Measurements from ENCODE around the gene FAM161B.

DNA sequence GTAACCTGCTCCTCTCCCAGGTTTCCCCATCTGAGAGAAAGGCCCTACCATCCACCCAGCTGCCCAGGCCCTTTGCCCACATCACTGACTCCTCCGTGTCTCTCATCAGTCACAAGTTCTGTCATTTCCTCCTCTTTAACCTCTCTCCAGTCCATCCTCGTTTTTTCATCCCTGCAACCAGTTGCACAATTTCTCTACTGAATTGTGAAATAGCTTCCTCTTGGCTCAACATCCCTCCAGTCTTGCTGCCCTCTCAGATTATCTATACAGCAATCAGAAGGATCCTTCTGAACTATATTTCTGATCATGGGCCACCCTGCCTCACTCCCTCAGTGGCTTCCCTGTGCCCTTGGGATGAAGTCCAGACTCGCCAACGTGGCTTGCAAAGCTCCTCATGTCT is 6.8 kb downstream of the FAM161B start:
- TF ChIP-seq, protein P1, sequence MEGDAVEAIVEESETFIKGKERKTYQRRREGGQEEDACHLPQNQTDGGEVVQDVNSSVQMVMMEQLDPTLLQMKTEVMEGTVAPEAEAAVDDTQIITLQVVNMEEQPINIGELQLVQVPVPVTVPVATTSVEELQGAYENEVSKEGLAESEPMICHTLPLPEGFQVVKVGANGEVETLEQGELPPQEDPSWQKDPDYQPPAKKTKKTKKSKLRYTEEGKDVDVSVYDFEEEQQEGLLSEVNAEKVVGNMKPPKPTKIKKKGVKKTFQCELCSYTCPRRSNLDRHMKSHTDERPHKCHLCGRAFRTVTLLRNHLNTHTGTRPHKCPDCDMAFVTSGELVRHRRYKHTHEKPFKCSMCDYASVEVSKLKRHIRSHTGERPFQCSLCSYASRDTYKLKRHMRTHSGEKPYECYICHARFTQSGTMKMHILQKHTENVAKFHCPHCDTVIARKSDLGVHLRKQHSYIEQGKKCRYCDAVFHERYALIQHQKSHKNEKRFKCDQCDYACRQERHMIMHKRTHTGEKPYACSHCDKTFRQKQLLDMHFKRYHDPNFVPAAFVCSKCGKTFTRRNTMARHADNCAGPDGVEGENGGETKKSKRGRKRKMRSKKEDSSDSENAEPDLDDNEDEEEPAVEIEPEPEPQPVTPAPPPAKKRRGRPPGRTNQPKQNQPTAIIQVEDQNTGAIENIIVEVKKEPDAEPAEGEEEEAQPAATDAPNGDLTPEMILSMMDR (IDR thresholded peaks at IDR 0.05; ENCODE audit: insufficient read depth, low read length) = no peak
- TF ChIP-seq POLR2AphosphoS5 (IDR thresholded peaks at IDR 0.05; ENCODE audit: low read depth) (no peak), GABPA (IDR thresholded peaks at IDR 0.05; ENCODE audit: low read depth) (no peak)
- TF ChIP-seq, protein P2, sequence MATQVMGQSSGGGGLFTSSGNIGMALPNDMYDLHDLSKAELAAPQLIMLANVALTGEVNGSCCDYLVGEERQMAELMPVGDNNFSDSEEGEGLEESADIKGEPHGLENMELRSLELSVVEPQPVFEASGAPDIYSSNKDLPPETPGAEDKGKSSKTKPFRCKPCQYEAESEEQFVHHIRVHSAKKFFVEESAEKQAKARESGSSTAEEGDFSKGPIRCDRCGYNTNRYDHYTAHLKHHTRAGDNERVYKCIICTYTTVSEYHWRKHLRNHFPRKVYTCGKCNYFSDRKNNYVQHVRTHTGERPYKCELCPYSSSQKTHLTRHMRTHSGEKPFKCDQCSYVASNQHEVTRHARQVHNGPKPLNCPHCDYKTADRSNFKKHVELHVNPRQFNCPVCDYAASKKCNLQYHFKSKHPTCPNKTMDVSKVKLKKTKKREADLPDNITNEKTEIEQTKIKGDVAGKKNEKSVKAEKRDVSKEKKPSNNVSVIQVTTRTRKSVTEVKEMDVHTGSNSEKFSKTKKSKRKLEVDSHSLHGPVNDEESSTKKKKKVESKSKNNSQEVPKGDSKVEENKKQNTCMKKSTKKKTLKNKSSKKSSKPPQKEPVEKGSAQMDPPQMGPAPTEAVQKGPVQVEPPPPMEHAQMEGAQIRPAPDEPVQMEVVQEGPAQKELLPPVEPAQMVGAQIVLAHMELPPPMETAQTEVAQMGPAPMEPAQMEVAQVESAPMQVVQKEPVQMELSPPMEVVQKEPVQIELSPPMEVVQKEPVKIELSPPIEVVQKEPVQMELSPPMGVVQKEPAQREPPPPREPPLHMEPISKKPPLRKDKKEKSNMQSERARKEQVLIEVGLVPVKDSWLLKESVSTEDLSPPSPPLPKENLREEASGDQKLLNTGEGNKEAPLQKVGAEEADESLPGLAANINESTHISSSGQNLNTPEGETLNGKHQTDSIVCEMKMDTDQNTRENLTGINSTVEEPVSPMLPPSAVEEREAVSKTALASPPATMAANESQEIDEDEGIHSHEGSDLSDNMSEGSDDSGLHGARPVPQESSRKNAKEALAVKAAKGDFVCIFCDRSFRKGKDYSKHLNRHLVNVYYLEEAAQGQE (IDR thresholded peaks at IDR 0.05; ENCODE audit: insufficient replicate concordance, low read depth) = no peak

All from HL-60 (cell line).